K562 (cell line): Measurements from ENCODE around the gene HAPLN2. TPM values are rescaled to one million over a fixed set of nuclear protein-coding genes. Genes with fewer than 3 reads are reported as not detected.

Source experiments
- AFF1 ChIP-seq, 2 experiments: fragments of 450-650 bp; IDR thresholded peaks; 2 replicates each; pipeline ENCODE4 v1.6.1; 2018; ENCODE audit warnings: mild to moderate bottlenecking in 2 of 2, low read depth in 1 of 2; ENCODE audit not compliant: partially characterized antibody in 2 of 2
- GATAD2A ChIP-seq: fragments of 450-650 bp; IDR thresholded peaks from 2 replicates; pipeline ENCODE4 v1.6.1; 2017
- GTF2F1 ChIP-seq: IDR thresholded peaks from 2 replicates; pipeline ENCODE4 v1.6.1; 2011; ENCODE audit warnings: low read depth, low read length, improper control_type of control experiment
- MLX ChIP-seq, 2 experiments: fragments of 450-650 bp in 1 of 2; sonication (generic) in 1 of 2; formaldehyde crosslinking; conservative IDR thresholded peaks; 2 replicates each; pipeline versions ENCODE4 v1.4.0 to v1.8.1; 2020 to 2022; ENCODE audit warnings: mild to moderate bottlenecking in 1 of 2, missing genetic modification reagents in 1 of 2
- NRF1 ChIP-seq, 2 experiments: fragments of 450-650 bp; IDR thresholded peaks in 1 of 2; conservative IDR thresholded peaks in 1 of 2; 2 replicates each; pipeline ENCODE4 v1.6.1; 2014; ENCODE audit warnings: mild to moderate bottlenecking in 2 of 2
- PHF20 ChIP-seq: fragments of 450-650 bp; IDR thresholded peaks from 2 replicates; pipeline ENCODE4 v1.6.1; 2018; ENCODE audit not compliant: partially characterized antibody
- POLR2AphosphoS2 ChIP-seq: IDR thresholded peaks from 2 replicates; pipeline ENCODE4 v1.6.1; 2012; ENCODE audit warnings: low read length, improper control_type of control experiment
- POLR2B ChIP-seq: fragments of 450-650 bp; IDR thresholded peaks from 2 replicates; pipeline ENCODE4 v1.6.1; 2018; ENCODE audit warnings: low read depth; ENCODE audit not compliant: partially characterized antibody
- RBM15 ChIP-seq: fragments of 200-400 bp; formaldehyde crosslinking; IDR thresholded peaks from 2 replicates; pipeline ENCODE4 v1.6.1; 2018; ENCODE audit warnings: mild to moderate bottlenecking, low read length, moderate library complexity; ENCODE audit not compliant: insufficient read depth
- RBM25 ChIP-seq: fragments of 200-400 bp; formaldehyde crosslinking; IDR thresholded peaks from 2 replicates; pipeline ENCODE4 v1.6.1; 2018; ENCODE audit warnings: low read length, low read depth, moderate library complexity; ENCODE audit not compliant: severe bottlenecking
- SPI1 ChIP-seq: IDR thresholded peaks from 2 replicates; pipeline ENCODE4 v1.6.1; 2011; ENCODE audit warnings: low read depth, low read length, control low read depth, borderline replicate concordance
- ZNF224 ChIP-seq: sonication (generic); formaldehyde crosslinking; IDR thresholded peaks from 2 replicates; pipeline ENCODE4 v1.8.0; 2022; ENCODE audit warnings: mild to moderate bottlenecking, missing genetic modification reagents
- ZNF431 ChIP-seq: sonication (generic); formaldehyde crosslinking; IDR thresholded peaks from 2 replicates; pipeline ENCODE4 v1.8.0; 2022; ENCODE audit warnings: mild to moderate bottlenecking, missing genetic modification reagents
- ZNF586 ChIP-seq: fragments of 450-650 bp; formaldehyde crosslinking; conservative IDR thresholded peaks from 2 replicates; pipeline ENCODE4 v1.4.0; 2020; ENCODE audit warnings: mild to moderate bottlenecking, moderate library complexity
- ZNF75A ChIP-seq: fragments of 450-650 bp; formaldehyde crosslinking; IDR thresholded peaks from 2 replicates; pipeline ENCODE4 v1.4.0; 2020; ENCODE audit warnings: mild to moderate bottlenecking
- polyA plus RNA-seq, 8 experiments: library from polyadenylated mRNA; depleted of rRNA in 4 of 8; stranded (reverse) in 5 of 8; unstranded in 3 of 8; fragments of >200 nt; fragmentation: Nextera tagmentation in 2 of 8; fragmentation: Illumina TruSeq in 1 of 8; extraction: Ambion mirVana in 2 of 8; extraction: Trizol in 1 of 8; gene quantifications; 2 replicates each; pipeline versions ENCODE4 v1.2.1 to v1.2.3, GENCODE V29; 2011 to 2014; ENCODE audit warnings: inconsistent platforms in 1 of 8, missing spikeins in 1 of 8
- total RNA-seq, 7 experiments: library from RNA; depleted of rRNA in 6 of 7; stranded (reverse); fragments of >200 nt in 6 of 7; fragmentation: Illumina TruSeq in 2 of 7; extraction: Trizol in 2 of 7; gene quantifications; 2 replicates each; pipeline versions ENCODE4 v1.2.1 to v1.2.3, GENCODE V29; 2011 to 2021; ENCODE audit warnings: low replicate concordance in 1 of 7
- TF ChIP-seq, protein P1 (sequence below): fragments of 200-400 bp; formaldehyde crosslinking; IDR thresholded peaks from 2 replicates; pipeline ENCODE4 v1.6.1; 2017; ENCODE audit warnings: mild to moderate bottlenecking, low read depth, low read length, moderate library complexity
- TF ChIP-seq, protein P2 (sequence below): IDR thresholded peaks from 3 replicates; pipeline ENCODE4 v1.6.1; 2011; ENCODE audit warnings: borderline replicate concordance, mild to moderate bottlenecking, moderate library complexity; ENCODE audit not compliant: insufficient read length; ENCODE audit errors: extremely low read depth

Gene HAPLN2
- total and polyA plus RNA-seq, 9 of the 15 experiments (the other 6 are each of a cell fraction or from before 2014, with no cell fraction given): 0.14 to 5.2 (median 3.8) TPM; not detected in 4

- peak in 1 of 2 experiments; percentile 84 for TF ChIP-seq AFF1 (IDR thresholded peaks at IDR 0.05; ENCODE audit: low read depth in 1 of 2, partially characterized antibody in 2 of 2)
- no peak for TF ChIP-seq GATAD2A
- TF ChIP-seq POLR2B: peak; percentile 58
- peak; percentile 89 for TF ChIP-seq SPI1
- TF ChIP-seq ZNF431 (CRISPR knock-in tag): no peak
- peak in 1 of 2 experiments; percentile 23; a peak in 1 of 4 replicates for TF ChIP-seq NRF1 (conservative IDR thresholded peaks at IDR 0.05 in 1 of 2, IDR thresholded peaks at IDR 0.05 in 1 of 2)
- no peak for TF ChIP-seq ZNF75A
- TF ChIP-seq RBM15: no peak
- no peak for TF ChIP-seq ZNF586
- TF ChIP-seq PHF20: peak; percentile 35
- TF ChIP-seq GTF2F1: no peak
- TF ChIP-seq, protein P1, sequence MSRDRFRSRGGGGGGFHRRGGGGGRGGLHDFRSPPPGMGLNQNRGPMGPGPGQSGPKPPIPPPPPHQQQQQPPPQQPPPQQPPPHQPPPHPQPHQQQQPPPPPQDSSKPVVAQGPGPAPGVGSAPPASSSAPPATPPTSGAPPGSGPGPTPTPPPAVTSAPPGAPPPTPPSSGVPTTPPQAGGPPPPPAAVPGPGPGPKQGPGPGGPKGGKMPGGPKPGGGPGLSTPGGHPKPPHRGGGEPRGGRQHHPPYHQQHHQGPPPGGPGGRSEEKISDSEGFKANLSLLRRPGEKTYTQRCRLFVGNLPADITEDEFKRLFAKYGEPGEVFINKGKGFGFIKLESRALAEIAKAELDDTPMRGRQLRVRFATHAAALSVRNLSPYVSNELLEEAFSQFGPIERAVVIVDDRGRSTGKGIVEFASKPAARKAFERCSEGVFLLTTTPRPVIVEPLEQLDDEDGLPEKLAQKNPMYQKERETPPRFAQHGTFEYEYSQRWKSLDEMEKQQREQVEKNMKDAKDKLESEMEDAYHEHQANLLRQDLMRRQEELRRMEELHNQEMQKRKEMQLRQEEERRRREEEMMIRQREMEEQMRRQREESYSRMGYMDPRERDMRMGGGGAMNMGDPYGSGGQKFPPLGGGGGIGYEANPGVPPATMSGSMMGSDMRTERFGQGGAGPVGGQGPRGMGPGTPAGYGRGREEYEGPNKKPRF: no peak
- TF ChIP-seq, protein P2, sequence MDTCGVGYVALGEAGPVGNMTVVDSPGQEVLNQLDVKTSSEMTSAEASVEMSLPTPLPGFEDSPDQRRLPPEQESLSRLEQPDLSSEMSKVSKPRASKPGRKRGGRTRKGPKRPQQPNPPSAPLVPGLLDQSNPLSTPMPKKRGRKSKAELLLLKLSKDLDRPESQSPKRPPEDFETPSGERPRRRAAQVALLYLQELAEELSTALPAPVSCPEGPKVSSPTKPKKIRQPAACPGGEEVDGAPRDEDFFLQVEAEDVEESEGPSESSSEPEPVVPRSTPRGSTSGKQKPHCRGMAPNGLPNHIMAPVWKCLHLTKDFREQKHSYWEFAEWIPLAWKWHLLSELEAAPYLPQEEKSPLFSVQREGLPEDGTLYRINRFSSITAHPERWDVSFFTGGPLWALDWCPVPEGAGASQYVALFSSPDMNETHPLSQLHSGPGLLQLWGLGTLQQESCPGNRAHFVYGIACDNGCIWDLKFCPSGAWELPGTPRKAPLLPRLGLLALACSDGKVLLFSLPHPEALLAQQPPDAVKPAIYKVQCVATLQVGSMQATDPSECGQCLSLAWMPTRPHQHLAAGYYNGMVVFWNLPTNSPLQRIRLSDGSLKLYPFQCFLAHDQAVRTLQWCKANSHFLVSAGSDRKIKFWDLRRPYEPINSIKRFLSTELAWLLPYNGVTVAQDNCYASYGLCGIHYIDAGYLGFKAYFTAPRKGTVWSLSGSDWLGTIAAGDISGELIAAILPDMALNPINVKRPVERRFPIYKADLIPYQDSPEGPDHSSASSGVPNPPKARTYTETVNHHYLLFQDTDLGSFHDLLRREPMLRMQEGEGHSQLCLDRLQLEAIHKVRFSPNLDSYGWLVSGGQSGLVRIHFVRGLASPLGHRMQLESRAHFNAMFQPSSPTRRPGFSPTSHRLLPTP: no peak
- TF ChIP-seq MLX (CRISPR knock-in tag; conservative IDR thresholded peaks at IDR 0.05): no peak
- no peak for TF ChIP-seq ZNF224 (CRISPR knock-in tag)
- no peak for TF ChIP-seq RBM25
- no peak for TF ChIP-seq POLR2AphosphoS2
Observed at GRCh38 chr1:156571919-156572662, 47.1 kb upstream of the HAPLN2 start, which contains the start of gene IQGAP3 (continued).
